RWPE2 (cell line): ENCODE measurements around the gene OSBPL2.
A peak's percentile ranks its signal among the peaks of the same experiment; 100 is the strongest.

ENCODE experiments used
- ATAC-seq: fragments of 200-7000 bp; cut with Tn5 transposase; 3 replicates; pipeline ENCODE4 v1.9.1; 2021; ENCODE audit warnings: low read depth
- DNase-seq: peaks from one replicate; pipeline ENCODE4 v3.0.0-alpha.2; 2020; ENCODE audit warnings: low spot score
- H3K27ac ChIP-seq: fragments of 450-650 bp; 2 replicates; pipeline ENCODE4 v1.5.1; 2017; ENCODE audit warnings: mild to moderate bottlenecking; ENCODE audit not compliant: poor library complexity, severe bottlenecking
- H3K27me3 ChIP-seq: fragments of 250-450 bp; sonication (Bioruptor Pico); 2 replicates; pipeline ENCODE4 v1.5.1; 2021; ENCODE audit warnings: mild to moderate bottlenecking, moderate library complexity; ENCODE audit not compliant: insufficient read depth, poor library complexity, severe bottlenecking
- H3K36me3 ChIP-seq: fragments of 250-450 bp; sonication (Bioruptor Pico); 2 replicates; pipeline ENCODE4 v1.5.1; 2020; ENCODE audit warnings: low read depth, mild to moderate bottlenecking, moderate library complexity
- H3K4me1 ChIP-seq: fragments of 250-450 bp; sonication (Bioruptor Pico); 2 replicates; pipeline ENCODE4 v1.5.1; 2021; ENCODE audit warnings: mild to moderate bottlenecking, moderate library complexity; ENCODE audit not compliant: insufficient read depth, poor library complexity, severe bottlenecking
- H3K4me3 ChIP-seq: fragments of 250-450 bp; sonication (Bioruptor Pico); 2 replicates; pipeline ENCODE4 v1.5.1; 2021; ENCODE audit warnings: mild to moderate bottlenecking, moderate library complexity; ENCODE audit not compliant: severe bottlenecking
- H3K9me3 ChIP-seq: fragments of 250-450 bp; sonication (Bioruptor Pico); 2 replicates; pipeline ENCODE4 v1.5.1; 2021; ENCODE audit warnings: mild to moderate bottlenecking, moderate library complexity; ENCODE audit not compliant: severe bottlenecking
- CTCF ChIP-seq: fragments of 450-650 bp; IDR thresholded peaks from one replicate; pipeline ENCODE4 v1.5.1; 2017; ENCODE audit warnings: mild to moderate bottlenecking, moderate library complexity; ENCODE audit not compliant: poor library complexity, severe bottlenecking

The OSBPL2 gene

DNA sequence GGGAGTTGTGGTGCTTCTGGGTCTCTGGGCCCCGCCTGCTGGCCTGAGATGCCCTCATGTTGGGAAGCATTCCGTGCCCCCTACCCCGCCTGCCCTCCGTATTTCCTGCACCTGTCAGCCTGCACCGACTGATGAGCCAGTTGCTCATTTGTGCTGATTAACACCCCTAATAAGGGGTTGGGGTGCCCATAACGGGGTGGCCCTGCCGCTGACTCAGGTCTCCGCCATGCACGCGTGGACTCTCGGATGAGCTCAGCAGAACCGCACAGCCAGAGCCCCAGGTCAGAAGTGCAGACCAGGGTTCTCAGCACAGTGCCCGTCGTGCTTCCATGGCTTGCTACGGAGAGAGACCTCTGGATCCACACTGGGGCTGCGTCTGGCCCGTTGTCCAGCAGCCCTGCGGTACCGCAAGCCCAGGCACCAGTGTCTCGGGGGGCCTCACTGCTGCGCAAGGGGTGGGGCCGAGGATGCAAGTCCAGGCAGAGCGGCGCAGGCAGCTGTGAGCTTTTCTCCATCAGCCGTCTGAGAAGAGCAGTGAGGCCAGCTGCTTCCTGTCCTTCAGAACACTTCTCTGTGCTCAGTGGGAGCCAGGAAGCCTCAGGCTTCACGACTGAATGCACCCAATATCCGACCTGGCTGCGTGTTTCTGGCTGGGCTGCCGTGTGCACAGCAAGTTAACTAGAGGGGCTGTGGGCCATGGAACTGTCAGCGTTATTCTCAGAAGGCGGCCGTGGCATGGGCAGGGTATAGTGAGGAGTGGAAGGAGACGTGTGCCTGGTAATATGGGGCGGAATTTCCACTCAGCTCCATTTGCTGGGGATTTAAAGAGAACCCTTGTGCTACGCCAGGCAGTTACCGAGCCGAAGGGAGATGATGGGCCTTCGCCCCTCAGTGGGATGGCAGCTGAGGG, 36.9 kb upstream of the OSBPL2 start:
- peaks cover 18% of the 10 kb centered on the region for H3K4me1 ChIP-seq
- ATAC-seq (no peak), DNase-seq (peak; percentile 86)
- H3K27ac ChIP-seq, result peak overlapping the region; percentile 75
- no peaks in the 10 kb centered on the region for H3K9me3 ChIP-seq
- no peaks in the 10 kb centered on the region for H3K27me3 ChIP-seq
- no peak for TF ChIP-seq CTCF
- no peak overlapping the region for H3K4me3 ChIP-seq
- peaks cover 64% of the 10 kb centered on the region for H3K36me3 ChIP-seq

DNA sequence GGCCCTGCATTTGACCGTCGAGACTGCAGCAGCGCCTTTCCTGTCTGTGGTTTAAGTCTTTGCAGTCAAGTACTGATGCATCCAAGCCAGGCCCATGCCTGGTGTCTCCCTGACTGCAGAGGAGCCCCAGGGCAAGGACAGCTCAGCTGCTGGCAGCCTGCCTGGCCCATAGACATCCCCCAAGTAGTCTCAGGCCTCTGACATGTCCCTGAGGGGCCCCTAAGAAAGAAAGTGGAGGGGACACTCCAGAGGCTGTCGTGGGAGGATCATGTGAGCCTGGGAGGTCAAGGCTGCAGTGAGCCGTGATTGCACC, 36.3 kb upstream of the OSBPL2 start:
- no peak for DNase-seq
- Histone ChIP-seq H3K9me3 (no peaks in the 10 kb centered on the region), H3K27me3 (no peaks in the 10 kb centered on the region), H3K4me1 (peaks cover 18% of the 10 kb centered on the region), H3K4me3 (no peak overlapping the region), H3K27ac (peak overlapping the region; percentile 75), H3K36me3 (peaks cover 58% of the 10 kb centered on the region)
- peak; percentile 21; the same call in 1 of the 3 replicates for ATAC-seq
- no peak for TF ChIP-seq CTCF

- Histone ChIP-seq H3K4me1 (peaks cover 18% of the 10 kb centered on the region), H3K27ac (peak overlapping the region; percentile 75), H3K27me3 (no peaks in the 10 kb centered on the region), H3K4me3 (no peak overlapping the region), H3K36me3 (peaks cover 50% of the 10 kb centered on the region), H3K9me3 (no peaks in the 10 kb centered on the region)
- DNase-seq (peak; percentile 80), ATAC-seq (no peak)
- TF ChIP-seq CTCF, result no peak
Observed at GRCh38 chr20:62202676-62203377, 35.5 kb upstream of the OSBPL2 start.

- no peak for TF ChIP-seq CTCF
- Histone ChIP-seq H3K27ac (peak overlapping the region; percentile 75), H3K27me3 (no peaks in the 10 kb centered on the region), H3K36me3 (peaks cover 44% of the 10 kb centered on the region), H3K4me1 (peaks cover 18% of the 10 kb centered on the region), H3K9me3 (no peaks in the 10 kb centered on the region), H3K4me3 (no peak overlapping the region)
- ATAC-seq, result peak; percentile 64
- DNase-seq, result peak; percentile 83
Observed at GRCh38 chr20:62203378-62204030, 34.8 kb upstream of the OSBPL2 start.
